Common myeloid progenitor, CD34-positive (primary cell): ENCODE measurements around the gene IGSF21.

ENCODE experiments used
- CTCF ChIA-PET: fragments of 350-600 bp; sonication (Branson Sonifier 250); formaldehyde crosslinking; loops from one replicate; lab custom pipeline; 2021; ENCODE audit warnings: antibody characterized with exemption; lab: Charles Lee
- POLR2A ChIA-PET: fragments of 350-600 bp; sonication (Branson Sonifier 250); formaldehyde crosslinking; loops from one replicate; lab custom pipeline; 2021; ENCODE audit warnings: antibody characterized with exemption; lab: Charles Lee
- DNase-seq, 3 donors: peaks; one replicate each; pipeline versions ENCODE4 v3.0.0 to v3.0.0-alpha.2; 2013
- H3K27ac ChIP-seq, 2 experiments: 1 replicate in 1 of 2; 2 replicates in 1 of 2; pipeline ENCODE4 v1.7.0; 2013; ENCODE audit warnings: inconsistent platforms in 2 of 2, low read length in 2 of 2, mild to moderate bottlenecking in 2 of 2, low read depth in 1 of 2, moderate library complexity in 1 of 2; ENCODE audit not compliant: severe bottlenecking in 2 of 2, insufficient read depth in 1 of 2, poor library complexity in 1 of 2
- H3K27me3 ChIP-seq, 5 experiments: replicated peaks in 2 of 5; 1 replicate in 3 of 5; 2 replicates in 2 of 5; pipeline versions ENCODE4 v1.6.1 to v1.7.0; 2013; ENCODE audit warnings: low read length in 4 of 5, mild to moderate bottlenecking in 2 of 5, moderate library complexity in 2 of 5, inconsistent platforms in 1 of 5; ENCODE audit not compliant: insufficient read depth in 5 of 5, control insufficient read depth in 4 of 5
- H3K36me3 ChIP-seq, 4 experiments: 1 replicate in 2 of 4; 2 replicates in 2 of 4; pipeline versions ENCODE4 v1.6.1 to v1.7.0; 2013; ENCODE audit warnings: low read length in 3 of 4, control low read depth in 1 of 4, mild to moderate bottlenecking in 1 of 4; ENCODE audit not compliant: control insufficient read depth in 4 of 4, insufficient read depth in 4 of 4
- H3K4me1 ChIP-seq, 4 experiments: 1 replicate in 3 of 4; 2 replicates in 1 of 4; pipeline versions ENCODE4 v1.6.1 to v1.7.1; 2013; ENCODE audit warnings: low read length in 3 of 4, mild to moderate bottlenecking in 3 of 4, control low read depth in 1 of 4, inconsistent platforms in 1 of 4, moderate library complexity in 1 of 4; ENCODE audit not compliant: control insufficient read depth in 4 of 4, insufficient read depth in 4 of 4; ENCODE audit errors: control extremely low read depth in 1 of 4
- H3K4me3 ChIP-seq, 7 experiments: 1 replicate in 4 of 7; 2 replicates in 3 of 7; pipeline versions ENCODE4 v1.5.1 to v1.7.0; 2013; ENCODE audit warnings: mild to moderate bottlenecking in 7 of 7, low read length in 6 of 7, moderate library complexity in 6 of 7, inconsistent platforms in 2 of 7, low read depth in 2 of 7, control low read depth in 1 of 7; ENCODE audit not compliant: insufficient read depth in 4 of 7, control insufficient read depth in 1 of 7; ENCODE audit errors: extremely low read depth in 1 of 7
- H3K9me3 ChIP-seq, 5 experiments: 1 replicate in 4 of 5; 2 replicates in 1 of 5; pipeline versions ENCODE4 v1.6.1 to v1.7.1; 2013; ENCODE audit warnings: low read length in 4 of 5, mild to moderate bottlenecking in 2 of 5, inconsistent platforms in 1 of 5, low read depth in 1 of 5, moderate library complexity in 1 of 5; ENCODE audit not compliant: control insufficient read depth in 4 of 5, insufficient read depth in 2 of 5; ENCODE audit errors: control extremely low read depth in 1 of 5
- WGBS: methylation state at CpG from one replicate; pipeline ENCODE4 v1.1.5; 2013; ENCODE audit not compliant: insufficient coverage; 5-methylcytosine and 5-hydroxymethylcytosine counted together

The IGSF21 gene

DNA sequence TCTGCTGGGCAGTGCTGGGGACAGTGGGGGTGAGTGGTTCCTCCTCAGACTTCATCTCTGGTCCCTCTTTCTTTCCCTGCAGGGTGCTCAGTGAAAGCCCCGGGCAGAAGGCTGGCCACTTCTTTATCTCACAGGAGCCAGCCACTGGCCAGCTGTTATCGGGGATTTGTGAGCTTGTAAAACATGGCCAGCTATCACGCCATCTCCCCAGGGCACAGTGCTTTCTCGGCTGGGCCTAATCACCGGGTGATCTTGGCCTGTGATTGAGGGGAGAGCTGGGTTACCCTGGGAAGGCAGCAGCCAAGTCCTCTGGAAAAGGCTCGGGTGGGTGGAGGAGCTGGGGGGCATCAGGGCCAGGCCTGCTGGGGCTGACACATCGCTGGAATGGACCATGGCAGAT is 83.0 kb downstream of the IGSF21 start:
- no peaks in the 10 kb centered on the region for H3K4me1 ChIP-seq
- ChIA-PET CTCF (no interaction called here), POLR2A (no interaction called here)
- no peak overlapping the region for H3K27ac ChIP-seq
- no peaks in the 10 kb centered on the region for H3K9me3 ChIP-seq
- no peak for DNase-seq
- H3K27me3 ChIP-seq = peaks cover 0 to 52% (median 5%) of the 10 kb centered on the region in 5 experiments
- H3K36me3 ChIP-seq = no peaks in the 10 kb centered on the region
- no peak overlapping the region for H3K4me3 ChIP-seq
- 17% methylated on average over 1 of the region's 7 CpGs for WGBS

GRCh38 chr1:18191037-18191436 is 83.4 kb downstream of the IGSF21 start:
- no peaks in the 10 kb centered on the region for H3K36me3 ChIP-seq
- no peak overlapping the region for H3K4me3 ChIP-seq
- no peak overlapping the region for H3K27ac ChIP-seq
- no peaks in the 10 kb centered on the region for H3K4me1 ChIP-seq
- CTCF ChIA-PET = no interaction called here
- no peaks in the 10 kb centered on the region for H3K9me3 ChIP-seq
- WGBS = 93% methylated on average over 3 of the region's 3 CpGs
- POLR2A ChIA-PET = no interaction called here
- peaks cover 0 to 57% (median 4%) of the 10 kb centered on the region in 5 experiments for H3K27me3 ChIP-seq
- DNase-seq = no peak

GRCh38 chr1:18191481-18192155 is 84.0 kb downstream of the IGSF21 start:
- Histone ChIP-seq H3K4me1 (no peaks in the 10 kb centered on the region), H3K36me3 (no peaks in the 10 kb centered on the region), H3K9me3 (no peaks in the 10 kb centered on the region), H3K27me3 (peaks cover 0 to 62% (median 7%) of the 10 kb centered on the region in 5 experiments), H3K4me3 (no peak overlapping the region), H3K27ac (no peak overlapping the region)
- no peak for DNase-seq
- CTCF ChIA-PET = no interaction called here
- POLR2A ChIA-PET = no interaction called here
- 79% methylated on average over 16 of the region's 18 CpGs for WGBS

- CTCF ChIA-PET = no interaction called here
- 75% methylated on average over 4 of the region's 4 CpGs for WGBS
- no peaks in the 10 kb centered on the region for H3K36me3 ChIP-seq
Observed at GRCh38 chr1:18192182-18192581, 84.6 kb downstream of the IGSF21 start.

GRCh38 chr1:18192974-18193373 is 85.4 kb downstream of the IGSF21 start:
- no peak overlapping the region for H3K27ac ChIP-seq
- peaks cover 0 to 76% (median 10%) of the 10 kb centered on the region in 5 experiments for H3K27me3 ChIP-seq
- DNase-seq = no peak
- H3K9me3 ChIP-seq = no peaks in the 10 kb centered on the region
- POLR2A ChIA-PET = no interaction called here
- CTCF ChIA-PET = no interaction called here
- WGBS = 57% methylated on average over 1 of the region's 2 CpGs
- H3K4me1 ChIP-seq = no peaks in the 10 kb centered on the region
- no peaks in the 10 kb centered on the region for H3K36me3 ChIP-seq
- no peak overlapping the region for H3K4me3 ChIP-seq

More at GRCh38 chr1:18192182-18192581, 84.6 kb downstream of the IGSF21 start:
- Histone ChIP-seq H3K27ac (no peak overlapping the region), H3K4me1 (no peaks in the 10 kb centered on the region), H3K27me3 (peaks cover 0 to 68% (median 8%) of the 10 kb centered on the region in 5 experiments), H3K4me3 (no peak overlapping the region), H3K9me3 (no peaks in the 10 kb centered on the region)
- POLR2A ChIA-PET = no interaction called here
- DNase-seq = no peak

GRCh38 chr1:18197299-18197698 is 89.7 kb downstream of the IGSF21 start:
- ChIA-PET CTCF (no interaction called here), POLR2A (no interaction called here)
- Histone ChIP-seq H3K27me3 (peaks cover 0 to 83% (median 17%) of the 10 kb centered on the region in 5 experiments), H3K4me3 (no peak overlapping the region), H3K4me1 (no peaks in the 10 kb centered on the region), H3K9me3 (no peaks in the 10 kb centered on the region), H3K36me3 (no peaks in the 10 kb centered on the region), H3K27ac (no peak overlapping the region)
- DNase-seq = no peak
- 97% methylated on average over 3 of the region's 3 CpGs for WGBS

GRCh38 chr1:18198260-18198659 is 90.7 kb downstream of the IGSF21 start:
- Histone ChIP-seq H3K9me3 (no peaks in the 10 kb centered on the region), H3K27ac (no peak overlapping the region), H3K27me3 (peaks cover 0 to 82% (median 17%) of the 10 kb centered on the region in 5 experiments), H3K4me3 (no peak overlapping the region), H3K4me1 (no peaks in the 10 kb centered on the region), H3K36me3 (no peaks in the 10 kb centered on the region)
- no peak for DNase-seq
- ChIA-PET CTCF (no interaction called here), POLR2A (no interaction called here)
- WGBS = 90% methylated on average over 5 of the region's 10 CpGs
